Mesendoderm (in vitro differentiated cells): Measurements from ENCODE around the gene PI16.

ENCODE experiments used
- DNase-seq: peaks from one replicate; pipeline ENCODE4 v3.0.0; 2013
- H2AK5ac ChIP-seq: 2 replicates; pipeline ENCODE4 v1.6.1; 2013; ENCODE audit warnings: low read length, inconsistent platforms
- H2BK120ac ChIP-seq: 2 replicates; pipeline ENCODE4 v1.6.1; 2013; ENCODE audit warnings: low read depth, mild to moderate bottlenecking, low read length, moderate library complexity, mixed read lengths
- H2BK15ac ChIP-seq: replicated peaks from 2 replicates; pipeline ENCODE4 v1.6.1; 2013; ENCODE audit warnings: low read depth, mild to moderate bottlenecking, moderate library complexity
- H2BK5ac ChIP-seq: 2 replicates; pipeline ENCODE4 v1.6.1; 2013; ENCODE audit warnings: low read length, inconsistent platforms
- H3K18ac ChIP-seq: 2 replicates; pipeline ENCODE4 v1.6.1; 2013; ENCODE audit warnings: mild to moderate bottlenecking, low read length, mixed read lengths
- H3K23ac ChIP-seq: one replicate; pipeline ENCODE4 v1.6.1; 2013; ENCODE audit warnings: low read length
- H3K27ac ChIP-seq: 2 replicates; pipeline ENCODE4 v1.5.1; 2013; ENCODE audit warnings: low read depth, mild to moderate bottlenecking, inconsistent platforms, low read length, moderate library complexity
- H3K27me3 ChIP-seq: 2 replicates; pipeline ENCODE4 v1.6.1; 2013; ENCODE audit warnings: low read length, control low read depth, mild to moderate bottlenecking, inconsistent platforms; ENCODE audit not compliant: insufficient read depth, poor library complexity
- H3K36me3 ChIP-seq: 2 replicates; pipeline ENCODE4 v1.6.1; 2013; ENCODE audit warnings: low read length, inconsistent platforms; ENCODE audit not compliant: control insufficient read depth, insufficient read depth
- H3K4ac ChIP-seq: one replicate; pipeline ENCODE4 v1.6.1; 2013; ENCODE audit warnings: low read depth, mild to moderate bottlenecking, low read length, moderate library complexity
- H3K4me1 ChIP-seq: 2 replicates; pipeline ENCODE4 v1.6.1; 2013; ENCODE audit warnings: low read depth, low read length, inconsistent platforms; ENCODE audit not compliant: control insufficient read depth
- H3K4me2 ChIP-seq: 2 replicates; pipeline ENCODE4 v1.6.1; 2013; ENCODE audit warnings: low read length
- H3K4me3 ChIP-seq: 2 replicates; pipeline ENCODE4 v1.5.1; 2013; ENCODE audit warnings: mild to moderate bottlenecking, low read length
- H3K56ac ChIP-seq: one replicate; pipeline ENCODE4 v1.6.1; 2013; ENCODE audit warnings: low read length
- H3K79me1 ChIP-seq: 2 replicates; pipeline ENCODE4 v1.6.1; 2013; ENCODE audit warnings: low read length, inconsistent platforms
- H3K79me2 ChIP-seq: 2 replicates; pipeline ENCODE4 v1.6.1; 2013; ENCODE audit warnings: mild to moderate bottlenecking, low read length; ENCODE audit not compliant: control insufficient read depth, insufficient read depth
- H3K9ac ChIP-seq: 2 replicates; pipeline ENCODE4 v1.6.1; 2013; ENCODE audit warnings: low read length, inconsistent platforms
- H4K5ac ChIP-seq: one replicate; pipeline ENCODE4 v1.6.1; 2013; ENCODE audit warnings: low read length
- H4K8ac ChIP-seq: one replicate; pipeline ENCODE4 v1.6.1; 2013; ENCODE audit warnings: low read depth, mild to moderate bottlenecking, control low read depth, low read length, moderate library complexity
- WGBS: extraction: QIAGEN DNeasy Blood & Tissue Kit; methylation state at CpG from one replicate; pipeline ENCODE4 v1.1.7; 2013; ENCODE audit warnings: low lambda C conversion rate, missing lambda C conversion rate; ENCODE audit not compliant: insufficient coverage; ENCODE audit errors: extremely low coverage; 5-methylcytosine and 5-hydroxymethylcytosine counted together

The PI16 gene

GRCh38 chr6:37004044-37004980, 49.8 kb downstream of the PI16 start:
- no CpG with 5 or more reads among the region's 11 CpGs for WGBS
- no peak overlapping the region for H2BK5ac ChIP-seq
- H3K23ac ChIP-seq, result no peak overlapping the region
- H3K4me1 ChIP-seq, result no peaks in the 10 kb centered on the region
- H4K5ac ChIP-seq, result no peak overlapping the region
- no peak overlapping the region for H3K4me3 ChIP-seq
- H3K4ac ChIP-seq, result no peak overlapping the region
- H3K27me3 ChIP-seq, result no peaks in the 10 kb centered on the region
- no peak overlapping the region for H3K9ac ChIP-seq
- no peak overlapping the region for H4K8ac ChIP-seq
- H2BK15ac ChIP-seq, result no peak overlapping the region
- no peaks in the 10 kb centered on the region for H3K36me3 ChIP-seq
- no peak overlapping the region for H3K4me2 ChIP-seq
- H2BK120ac ChIP-seq, result no peak overlapping the region
- no peaks in the 10 kb centered on the region for H3K79me2 ChIP-seq
- no peak overlapping the region for H2AK5ac ChIP-seq
- no peak overlapping the region for H3K18ac ChIP-seq
- no peaks in the 10 kb centered on the region for H3K79me1 ChIP-seq
- DNase-seq, result no peak
- H3K27ac ChIP-seq, result no peak overlapping the region
- H3K56ac ChIP-seq, result no peak overlapping the region

- Histone ChIP-seq H3K27me3 (no peaks in the 10 kb centered on the region), H4K5ac (no peak within 1 kb of the TSS), H3K4ac (no peak within 1 kb of the TSS), H3K79me2 (no peaks in the 10 kb centered on the region), H3K18ac (no peak within 1 kb of the TSS), H3K9ac (no peak within 1 kb of the TSS), H2BK5ac (no peak within 1 kb of the TSS), H3K27ac (no peak within 1 kb of the TSS), H2BK120ac (no peak within 1 kb of the TSS), H2AK5ac (no peak within 1 kb of the TSS), H2BK15ac (no peak within 1 kb of the TSS), H3K4me2 (no peak within 1 kb of the TSS), H4K8ac (no peak within 1 kb of the TSS), H3K23ac (no peak within 1 kb of the TSS), H3K4me3 (no peak within 1 kb of the TSS), H3K4me1 (no peaks in the 10 kb centered on the region), H3K79me1 (no peaks in the 10 kb centered on the region), H3K36me3 (no peaks in the 10 kb centered on the region), H3K56ac (no peak within 1 kb of the TSS)
- WGBS, result no CpG with 5 or more reads among the region's 14 CpGs
- DNase-seq, result no peak
Measured at GRCh38 chr6:37005061-37005810, 50.7 kb downstream of the PI16 start, which contains the start of gene FGD2. Gene FGD2 (plus strand): TSS chr6:37005655. CDS start chr6:37005818, 163 bp downstream.

GRCh38 chr6:37005827-37006567, 51.5 kb downstream of the PI16 start:
- Histone ChIP-seq H3K4ac (no peak overlapping the region), H3K4me1 (no peaks in the 10 kb centered on the region), H3K27ac (no peak overlapping the region), H3K36me3 (no peaks in the 10 kb centered on the region), H3K79me1 (no peaks in the 10 kb centered on the region), H3K4me2 (no peak overlapping the region), H2BK120ac (no peak overlapping the region), H3K56ac (no peak overlapping the region), H3K18ac (no peak overlapping the region), H2AK5ac (no peak overlapping the region), H4K8ac (no peak overlapping the region), H4K5ac (no peak overlapping the region), H2BK15ac (no peak overlapping the region), H3K4me3 (no peak overlapping the region), H3K27me3 (no peaks in the 10 kb centered on the region), H3K9ac (no peak overlapping the region), H3K23ac (no peak overlapping the region), H3K79me2 (no peaks in the 10 kb centered on the region), H2BK5ac (no peak overlapping the region)
- WGBS, result no CpG with 5 or more reads among the region's 13 CpGs
- DNase-seq, result no peak

- no peaks in the 10 kb centered on the region for H3K79me2 ChIP-seq
- no peak overlapping the region for H3K18ac ChIP-seq
- H2BK15ac ChIP-seq, result no peak overlapping the region
- H3K4me2 ChIP-seq, result no peak overlapping the region
- H3K9ac ChIP-seq, result no peak overlapping the region
- H3K23ac ChIP-seq, result no peak overlapping the region
- no peaks in the 10 kb centered on the region for H3K4me1 ChIP-seq
- no peaks in the 10 kb centered on the region for H3K27me3 ChIP-seq
- no peak overlapping the region for H3K4me3 ChIP-seq
- no peak overlapping the region for H4K8ac ChIP-seq
- H3K56ac ChIP-seq, result no peak overlapping the region
- H2BK120ac ChIP-seq, result no peak overlapping the region
- H3K4ac ChIP-seq, result no peak overlapping the region
- no peak overlapping the region for H2BK5ac ChIP-seq
- no peak for DNase-seq
- H3K79me1 ChIP-seq, result no peaks in the 10 kb centered on the region
- no peak overlapping the region for H3K27ac ChIP-seq
- no CpG with 5 or more reads among the region's 5 CpGs for WGBS
- H4K5ac ChIP-seq, result no peak overlapping the region
- no peaks in the 10 kb centered on the region for H3K36me3 ChIP-seq
- no peak overlapping the region for H2AK5ac ChIP-seq
Measured at GRCh38 chr6:37006793-37007339, 52.3 kb downstream of the PI16 start.

- H3K4me1 ChIP-seq, result no peaks in the 10 kb centered on the region
- no peak overlapping the region for H4K8ac ChIP-seq
- no peak for DNase-seq
- H4K5ac ChIP-seq, result no peak overlapping the region
- no CpG with 5 or more reads among the region's 12 CpGs for WGBS
- no peaks in the 10 kb centered on the region for H3K36me3 ChIP-seq
- no peak overlapping the region for H3K4ac ChIP-seq
- no peak overlapping the region for H2BK5ac ChIP-seq
- no peak overlapping the region for H3K4me2 ChIP-seq
- H2BK120ac ChIP-seq, result no peak overlapping the region
- H3K4me3 ChIP-seq, result no peak overlapping the region
- no peak overlapping the region for H3K56ac ChIP-seq
- no peaks in the 10 kb centered on the region for H3K79me1 ChIP-seq
- H3K79me2 ChIP-seq, result no peaks in the 10 kb centered on the region
- no peaks in the 10 kb centered on the region for H3K27me3 ChIP-seq
- no peak overlapping the region for H3K18ac ChIP-seq
- H2BK15ac ChIP-seq, result no peak overlapping the region
- H3K23ac ChIP-seq, result no peak overlapping the region
- H2AK5ac ChIP-seq, result no peak overlapping the region
- no peak overlapping the region for H3K9ac ChIP-seq
- no peak overlapping the region for H3K27ac ChIP-seq
Measured at GRCh38 chr6:37007340-37008043, 53.0 kb downstream of the PI16 start.
